ENCODE data around the gene PCSK6.

PCSK6 gene

DNA sequence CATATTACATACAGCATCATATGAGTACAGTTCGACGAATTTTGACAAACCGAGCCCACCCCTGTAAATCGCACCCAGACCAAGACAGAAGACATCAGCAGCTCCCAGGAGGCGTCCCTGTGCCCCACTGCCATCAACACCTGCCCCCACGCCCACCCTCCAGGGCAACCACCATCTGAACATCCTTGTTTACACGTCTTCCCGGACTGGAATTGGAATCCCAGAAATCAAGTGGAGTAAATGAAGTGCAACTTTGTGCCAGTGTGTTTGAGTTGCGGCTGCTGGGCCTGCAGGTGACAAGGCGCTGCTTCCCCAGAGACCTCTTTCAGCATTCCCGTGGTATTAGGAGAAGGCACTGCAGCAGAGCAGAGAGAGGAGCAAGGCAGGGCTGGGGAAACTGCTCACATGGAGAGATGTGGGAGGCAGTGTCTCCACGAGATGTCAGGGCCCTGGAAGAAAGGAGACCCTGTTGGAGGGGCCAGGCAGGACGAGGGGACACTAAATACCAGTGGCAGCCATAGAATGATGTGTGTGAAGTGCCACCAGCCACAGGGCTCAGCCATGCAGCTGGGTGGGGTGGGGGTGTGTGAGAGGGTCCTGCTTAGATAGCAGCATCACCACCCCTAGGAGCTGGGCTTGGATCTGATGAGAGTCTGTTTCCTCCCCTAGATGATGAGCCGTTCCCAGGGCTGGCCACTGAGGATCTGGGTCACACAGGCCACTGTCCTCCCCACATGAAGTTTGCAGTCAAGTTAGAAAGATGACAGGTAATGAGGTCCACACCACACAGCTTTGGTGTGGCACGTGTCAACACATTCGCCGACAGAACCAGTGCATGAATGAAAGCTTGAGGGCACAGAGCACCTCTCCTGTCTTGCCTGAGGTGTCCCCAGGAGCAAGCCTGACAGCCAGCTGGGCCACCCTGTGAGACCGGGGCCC lies 33.4 kb upstream of the PCSK6 start:
- no peak for DNase-seq (ENCODE audit: low read depth in 2 of 2)

GRCh38 chr15:101522091-101522490 lies 32.6 kb upstream of the PCSK6 start:
- DNase-seq (ENCODE audit: low read depth in 2 of 2): no peak

GRCh38 chr15:101521591-101521990 lies 32.1 kb upstream of the PCSK6 start:
- no peak for DNase-seq (ENCODE audit: low read depth in 2 of 2)

- DNase-seq (ENCODE audit: low read depth in 2 of 2): no peak
These were observed 31.6 kb upstream of the PCSK6 start for GRCh38 chr15:101521069-101521468.

- no peak for DNase-seq (ENCODE audit: low read depth in 2 of 2)
These were observed 30.9 kb upstream of the PCSK6 start for GRCh38 chr15:101520395-101520794.

- DNase-seq (ENCODE audit: low read depth in 2 of 2): no peak
These were observed 28.0 kb upstream of the PCSK6 start for GRCh38 chr15:101517504-101517903.

GRCh38 chr15:101514318-101514717 lies 24.8 kb upstream of the PCSK6 start:
- DNase-seq (ENCODE audit: low read depth in 2 of 2): no peak

- no peak for DNase-seq (ENCODE audit: low read depth in 2 of 2)
These were observed 22.2 kb upstream of the PCSK6 start for GRCh38 chr15:101511717-101512116.

GRCh38 chr15:101510212-101511197 lies 21.0 kb upstream of the PCSK6 start:
- no peak for DNase-seq (ENCODE audit: low read depth in 2 of 2)

DNA sequence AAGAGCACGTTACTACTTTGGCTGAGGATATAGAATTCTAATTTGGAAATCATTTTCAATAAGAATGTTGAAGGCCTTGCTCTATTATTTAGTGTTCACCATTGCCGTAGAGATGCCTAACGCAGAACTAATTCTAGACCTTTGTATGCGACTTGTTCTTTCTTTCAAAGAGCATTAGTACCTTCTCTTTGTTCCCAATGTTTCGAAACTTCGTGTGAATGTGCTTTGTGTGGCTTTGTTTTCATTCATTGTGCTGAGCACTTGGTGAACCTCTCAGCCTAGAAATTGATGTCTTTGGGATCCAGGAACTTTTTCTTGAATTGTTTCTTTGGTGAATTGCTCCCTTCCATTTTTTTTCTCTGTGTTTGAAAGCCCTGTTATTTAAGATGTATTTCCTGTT lies 19.8 kb upstream of the PCSK6 start:
- no peak for DNase-seq (ENCODE audit: low read depth in 2 of 2)

GRCh38 chr15:101506491-101506890 lies 17.0 kb upstream of the PCSK6 start:
- DNase-seq (ENCODE audit: low read depth in 2 of 2): no peak

- no peak for DNase-seq (ENCODE audit: low read depth in 2 of 2)
These were observed 16.3 kb upstream of the PCSK6 start for GRCh38 chr15:101505610-101506337.

GRCh38 chr15:101504866-101505609 lies 15.5 kb upstream of the PCSK6 start:
- no peak for DNase-seq (ENCODE audit: low read depth in 2 of 2)

- no peak for DNase-seq (ENCODE audit: low read depth in 2 of 2)
These were observed 14.9 kb upstream of the PCSK6 start for GRCh38 chr15:101504373-101504772.

DNA sequence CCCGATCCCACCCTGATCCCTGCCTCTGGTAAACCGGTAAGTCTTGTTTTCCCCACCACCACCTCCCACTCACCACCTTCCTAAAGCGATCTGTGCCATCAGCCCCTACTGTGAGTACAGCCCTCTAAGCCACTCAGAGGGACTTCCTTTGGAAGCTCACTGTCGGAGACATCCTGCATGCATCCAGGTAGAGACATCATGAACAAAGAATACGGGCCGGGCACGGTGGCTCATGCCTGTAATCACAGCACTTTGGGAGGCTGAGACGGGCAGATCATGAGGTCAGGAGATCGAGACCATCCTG lies 13.7 kb upstream of the PCSK6 start:
- DNase-seq (ENCODE audit: low read depth in 2 of 2): no peak

GRCh38 chr15:101502572-101503295 lies 13.2 kb upstream of the PCSK6 start:
- no peak for DNase-seq (ENCODE audit: low read depth in 2 of 2)

GRCh38 chr15:101501703-101502373 lies 12.3 kb upstream of the PCSK6 start:
- no peak for DNase-seq (ENCODE audit: low read depth in 2 of 2)

GRCh38 chr15:101500865-101501551 lies 11.5 kb upstream of the PCSK6 start:
- no peak for DNase-seq (ENCODE audit: low read depth in 2 of 2)

Data from fibroblast of skin of left biceps (primary cell).